ENCODE data around the gene ZSCAN26.
A peak's percentile ranks its signal among the peaks of the same experiment; 100 is the strongest.
"Not testable (repeated sequence)": the region's sequence is repeated elsewhere in the genome, so short reads cannot be mapped to it uniquely, and the experiment has no call there.

The ZSCAN26 gene

DNA sequence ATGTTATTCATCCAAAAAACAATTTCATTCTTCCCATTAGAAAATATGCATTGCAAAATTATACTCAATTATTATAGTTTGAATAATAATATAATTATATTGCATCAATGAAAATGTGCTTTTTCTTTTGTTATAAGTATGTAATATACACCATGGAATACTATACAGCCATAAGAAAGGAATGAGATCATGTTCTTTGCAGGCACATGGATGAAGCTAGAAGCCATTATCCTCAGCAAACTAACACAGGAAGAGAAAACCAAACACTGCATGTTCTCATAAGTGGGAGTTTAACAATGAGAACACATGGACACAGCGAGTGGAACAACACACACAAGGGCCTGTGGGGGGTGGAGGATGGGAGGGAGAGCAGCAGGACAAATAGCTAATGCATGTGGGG, 9.9 kb upstream of the ZSCAN26 start:
- no peak for DNase-seq

GRCh38 chr6:28258877-28259777, 7.8 kb upstream of the ZSCAN26 start, which contains the start of gene NKAPL:
Gene NKAPL (plus strand): TSS chr6:28259297. CDS start chr6:28259372, 75 bp downstream.
- peak; percentile 63 for DNase-seq

DNA sequence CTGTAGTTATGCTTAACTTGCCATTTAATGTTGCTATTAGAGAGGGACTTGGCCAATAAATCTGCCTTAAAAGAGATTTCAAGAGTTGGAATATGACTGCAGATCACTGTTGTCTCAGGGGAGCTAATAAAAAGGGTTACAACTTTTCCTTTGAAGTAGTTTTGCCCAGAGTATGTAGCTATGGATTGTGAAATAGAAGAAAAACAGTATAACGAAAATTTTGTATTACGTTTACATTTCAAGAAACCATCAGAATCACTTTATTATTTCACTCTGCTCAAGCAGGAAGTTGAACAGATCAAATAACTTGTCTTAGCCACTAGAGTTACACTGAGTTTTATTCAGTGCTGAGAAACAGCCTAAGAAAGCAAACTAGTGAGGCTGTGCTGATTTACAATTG, 3.0 kb upstream of the ZSCAN26 start:
- DNase-seq: no peak

- DNase-seq: no peak
These were observed 2.0 kb upstream of the ZSCAN26 start for GRCh38 chr6:28264834-28265401.

GRCh38 chr6:28266563-28266961, 381 bp upstream of the ZSCAN26 start:
- no peak for DNase-seq

- no peak for DNase-seq
These were observed 734 bp downstream of the ZSCAN26 start for GRCh38 chr6:28267695-28268059.

DNA sequence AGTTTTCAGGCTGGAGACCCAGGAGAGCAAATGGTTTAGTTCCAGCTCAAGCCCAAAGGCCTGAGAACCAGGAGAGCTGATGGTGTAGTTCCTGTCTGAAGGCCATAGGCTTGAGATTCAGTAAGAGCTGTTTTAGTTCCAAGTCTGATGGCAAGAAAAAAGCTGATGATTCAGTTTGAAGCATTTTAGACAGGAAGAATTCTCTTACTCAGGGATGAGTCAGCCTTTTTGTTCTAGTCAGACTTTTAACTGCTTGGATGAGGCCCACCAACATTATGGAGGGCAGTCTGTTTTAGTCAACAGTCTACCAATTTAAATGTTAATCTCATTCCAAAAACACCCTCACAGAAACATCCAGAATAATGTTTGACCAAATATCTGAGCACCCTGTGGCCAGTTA, 2.5 kb downstream of the ZSCAN26 start:
- DNase-seq: no peak

DNA sequence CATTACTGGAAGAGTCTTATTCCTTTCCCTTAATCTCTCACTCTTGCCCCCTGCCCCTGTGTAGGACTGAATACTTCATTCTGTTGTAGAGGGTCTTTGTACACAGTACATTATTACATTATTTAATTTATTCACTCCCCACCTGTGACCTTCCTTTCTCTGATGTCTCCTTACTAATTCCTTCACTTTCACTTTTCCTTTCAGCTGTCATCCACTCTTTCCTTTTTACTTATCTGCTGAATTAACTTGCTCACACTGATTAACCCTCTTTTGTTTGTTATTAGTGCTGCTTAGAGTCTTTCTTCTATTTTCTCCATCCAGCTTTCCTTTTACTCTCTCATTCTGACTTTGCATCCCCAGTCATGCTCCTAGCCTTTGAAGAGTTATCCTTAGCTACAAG, 7.9 kb downstream of the ZSCAN26 start:
- DNase-seq: no peak

- no peak for DNase-seq
These were observed 10.8 kb downstream of the ZSCAN26 start for GRCh38 chr6:28277746-28278145.

DNA sequence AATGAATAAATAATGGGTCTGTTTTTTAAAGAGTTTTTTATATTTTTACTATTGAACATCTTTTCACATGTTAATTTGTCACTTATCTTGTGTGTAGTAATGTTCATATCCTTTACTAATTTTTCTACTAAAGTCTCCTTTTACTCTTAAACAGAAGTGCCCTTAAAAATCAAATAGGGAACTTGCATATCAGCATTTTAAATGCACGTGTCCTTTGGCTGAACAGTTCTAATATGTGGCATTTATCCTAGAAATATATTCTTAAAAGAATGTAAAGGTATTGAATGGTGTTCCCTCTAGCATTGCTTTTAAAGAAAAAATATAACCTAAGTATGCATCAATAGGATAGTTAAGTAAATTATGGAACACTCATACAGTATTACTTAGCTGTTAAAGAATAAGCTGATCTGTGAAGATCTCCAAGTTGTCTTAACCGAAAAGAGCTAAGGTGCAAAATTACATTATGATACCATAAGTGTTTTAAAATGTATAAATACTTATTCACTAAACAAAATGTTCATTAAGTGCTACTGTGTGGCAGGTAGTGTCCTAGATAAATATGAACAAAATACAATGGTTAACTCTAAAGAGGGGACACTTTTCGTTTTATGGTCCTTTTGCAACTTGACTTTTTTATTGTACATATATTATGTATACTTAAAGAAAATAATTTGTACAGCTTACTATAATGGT, 13.8 kb downstream of the ZSCAN26 start:
- DNase-seq: no peak

DNA sequence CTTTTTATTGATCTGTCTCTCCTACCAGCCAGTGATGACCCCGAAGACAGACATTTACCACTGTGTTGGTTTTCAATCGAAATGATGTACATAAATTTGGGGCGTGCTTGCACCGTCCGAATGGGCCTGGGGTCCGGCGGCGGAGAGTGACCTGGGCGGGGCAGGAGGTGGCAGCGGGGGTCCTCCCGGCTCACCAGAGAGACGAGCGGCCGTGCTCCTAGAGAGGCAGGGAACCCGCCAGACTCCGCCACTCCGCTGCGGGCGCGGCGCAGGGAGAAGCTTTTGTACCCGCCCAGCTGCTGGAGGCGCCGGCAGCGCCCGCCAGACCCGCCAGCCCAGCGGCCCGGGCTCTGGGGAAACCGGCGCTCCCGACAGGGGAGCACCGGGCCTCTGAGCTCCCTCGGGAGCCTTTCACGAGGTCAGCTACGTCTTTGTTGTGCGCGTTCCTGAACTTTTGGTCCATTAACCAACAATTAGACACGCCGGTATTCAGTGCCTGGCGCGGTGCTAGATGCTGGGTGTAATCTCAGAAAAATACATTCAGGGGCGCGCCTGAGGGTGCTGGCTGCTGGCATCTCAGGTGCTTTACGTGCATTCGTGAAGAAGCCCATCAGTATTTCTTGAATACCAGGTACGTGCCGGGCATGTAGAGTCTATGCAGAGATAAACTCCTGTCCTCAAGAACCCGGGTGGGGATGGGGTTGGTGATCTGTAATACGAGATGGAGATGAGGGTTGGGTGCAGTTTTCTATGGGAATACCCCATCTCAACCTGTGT, 14.5 kb downstream of the ZSCAN26 start, which contains the start of gene PGBD1:
Gene PGBD1, plus strand, starts transcription at position 285 of the 777 bp plus-strand sequence. CDS start 2,242 bp downstream, outside the sequence.
- peak; percentile 55 for DNase-seq

DNA sequence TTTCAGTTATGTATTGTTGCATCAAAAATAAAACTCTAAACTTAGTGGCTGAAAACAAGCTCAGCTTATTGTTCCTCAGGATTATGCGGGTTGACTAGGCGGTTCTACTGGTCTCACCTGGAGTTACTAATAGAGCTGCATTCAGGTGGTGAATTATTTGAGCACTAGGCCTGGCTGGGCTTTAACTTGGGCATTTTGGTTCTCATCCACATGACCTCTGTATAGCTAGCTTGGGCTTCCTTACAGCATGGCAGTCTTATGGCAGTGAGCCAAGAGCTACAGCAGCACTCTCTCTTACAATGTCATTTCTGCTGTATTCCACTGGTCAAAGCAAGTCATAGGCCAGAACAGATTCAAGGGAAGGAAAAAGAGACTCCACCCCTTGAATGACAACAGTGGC, 16.0 kb downstream of the ZSCAN26 start:
- DNase-seq: no peak

DNA sequence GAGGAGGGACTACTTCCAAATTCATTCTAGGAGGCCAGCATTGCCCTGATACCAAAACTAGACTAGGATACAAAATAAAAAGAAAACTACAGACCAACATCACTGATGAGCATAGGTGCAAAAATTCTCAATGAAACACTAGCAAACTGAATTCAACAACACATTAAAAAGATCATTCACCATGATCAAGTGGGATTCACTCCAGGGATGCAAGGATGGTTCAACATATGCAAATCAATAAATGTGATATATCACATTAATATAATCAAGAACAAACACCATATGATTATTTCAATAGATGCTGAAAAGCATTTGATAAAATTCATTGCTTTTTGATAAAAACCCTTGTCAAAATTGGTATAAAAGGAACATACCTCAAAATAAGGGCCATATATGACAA, 24.6 kb downstream of the ZSCAN26 start:
- no peak for DNase-seq

GRCh38 chr6:28295326-28295725, 28.4 kb downstream of the ZSCAN26 start:
- DNase-seq: no peak

DNA sequence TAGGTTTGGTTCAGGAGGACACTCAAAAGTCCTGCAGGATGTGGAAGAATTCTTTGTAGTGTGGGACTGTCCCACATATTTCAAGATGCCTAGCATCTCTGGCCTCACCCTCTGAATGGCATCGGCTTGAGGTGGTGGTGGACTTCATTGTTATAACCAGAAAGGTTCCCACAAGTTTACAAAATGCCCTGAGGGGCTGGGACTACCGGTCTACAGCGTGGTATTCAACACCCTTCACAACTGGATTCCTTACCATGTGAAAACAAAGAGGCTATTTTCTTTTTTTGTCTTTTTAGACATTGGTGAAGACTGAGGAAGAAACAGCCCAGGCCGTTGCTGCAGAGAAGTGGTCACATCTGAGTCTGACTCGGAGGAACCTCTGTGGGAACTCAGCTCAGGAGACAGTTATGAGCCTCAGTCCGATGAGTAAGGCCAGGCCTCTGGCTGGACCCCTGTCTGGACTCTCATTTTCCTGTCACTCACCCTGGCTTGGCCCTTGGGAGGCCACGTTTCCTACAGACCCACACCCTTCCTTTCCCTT, 29.6 kb downstream of the ZSCAN26 start:
- no peak for DNase-seq

DNA sequence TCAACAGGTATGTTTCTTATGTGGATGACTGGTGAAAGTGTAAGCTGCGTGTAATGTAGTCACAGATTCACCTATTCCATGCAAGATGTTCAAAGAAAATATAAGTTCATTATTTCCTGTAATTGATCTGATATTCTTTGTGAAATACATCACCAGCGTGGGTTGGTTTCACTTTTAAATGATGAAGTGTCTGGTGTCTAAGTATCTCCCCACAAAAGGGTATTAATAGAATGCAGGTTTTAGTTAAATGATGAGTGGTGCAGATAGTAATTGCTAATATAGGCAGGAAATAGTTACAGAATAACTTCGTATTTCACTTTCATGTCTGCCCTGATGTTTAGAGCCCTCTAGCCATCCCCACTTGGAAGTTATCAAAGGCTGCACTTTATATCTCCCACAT, 36.6 kb downstream of the ZSCAN26 start:
- DNase-seq: no peak

DNA sequence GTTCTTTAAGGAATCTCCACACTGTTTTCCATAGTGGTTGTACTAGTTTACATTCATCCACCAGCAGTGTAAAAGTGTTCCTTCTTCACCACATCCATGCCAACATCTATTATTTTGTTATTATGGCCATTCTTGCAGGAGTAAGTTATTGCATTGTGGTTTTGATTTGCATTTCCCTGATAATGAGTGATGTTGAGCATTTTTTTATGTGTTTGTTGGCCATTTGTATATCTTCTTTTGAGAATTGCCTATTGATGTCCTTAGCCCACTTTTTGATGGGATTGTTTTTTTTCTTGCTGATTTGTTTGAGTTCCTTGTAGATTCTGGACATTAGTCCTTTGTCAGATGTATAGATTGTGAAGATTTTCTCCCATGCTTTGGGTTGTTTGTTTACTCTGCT, 39.4 kb downstream of the ZSCAN26 start:
- not testable (repeated sequence) for DNase-seq

GRCh38 chr6:28311139-28311823, 44.3 kb downstream of the ZSCAN26 start:
- no peak for DNase-seq

DNA sequence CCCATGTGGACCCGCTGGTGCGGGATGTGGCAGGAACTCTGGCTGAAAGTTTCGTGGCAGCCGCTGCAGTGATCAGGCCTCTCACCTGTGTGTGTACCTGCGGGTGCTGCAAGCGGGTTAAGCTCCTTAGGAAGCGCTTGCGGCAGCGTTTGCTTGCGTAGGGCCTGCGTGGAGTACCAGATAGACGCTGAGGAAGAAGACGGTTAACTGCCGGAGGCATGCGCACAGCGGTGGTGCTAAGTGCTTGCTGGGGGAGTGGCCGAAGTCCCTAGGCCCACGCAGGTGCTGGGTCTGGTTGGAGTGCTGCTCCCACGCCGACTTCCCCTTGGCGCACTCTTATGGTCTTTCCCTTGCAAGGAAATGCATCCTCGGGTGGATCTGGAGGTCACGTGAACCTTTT, 46.0 kb downstream of the ZSCAN26 start:
- DNase-seq: no peak

- no peak for DNase-seq
These were observed 48.7 kb downstream of the ZSCAN26 start for GRCh38 chr6:28315628-28316027.

DNA sequence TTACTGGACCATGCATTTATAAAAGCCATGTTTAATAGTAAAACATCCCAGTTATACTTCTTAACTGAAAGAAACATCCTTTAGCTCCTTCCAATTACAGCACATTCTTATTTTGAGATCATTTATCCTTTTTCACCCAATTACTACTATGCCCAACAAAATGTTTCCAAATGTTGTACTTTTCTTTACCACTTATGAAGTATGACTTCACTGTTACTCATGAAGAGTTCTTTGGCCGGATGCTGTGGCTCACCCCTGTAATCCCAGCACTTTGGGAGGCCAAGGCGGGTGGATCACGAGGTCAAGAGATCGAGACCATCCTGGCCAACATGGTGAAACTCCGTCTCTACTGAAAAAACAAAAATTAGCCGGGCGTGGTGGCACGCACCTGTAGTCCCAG, 50.9 kb downstream of the ZSCAN26 start:
- not testable (repeated sequence) for DNase-seq

- DNase-seq: no peak
These were observed 55.7 kb downstream of the ZSCAN26 start for GRCh38 chr6:28322661-28323060.

Data from stimulated activated CD4-positive, alpha-beta T cell treated with anti-CD3 and anti-CD28 coated beads, Interleukin-12 subunit alpha, Interleukin-12 subunit beta, amount 100 ng/mL, for 4 hours (primary cell).